GM23338 (cell line): Measurements from ENCODE around the gene IL36B. TPM values are rescaled to one million over a fixed set of nuclear protein-coding genes. Genes with fewer than 3 reads are reported as not detected.

Experiments
- ATAC-seq: fragments of 200-7000 bp; cut with Tn5 transposase; 3 replicates; pipeline ENCODE4 v1.9.1; 2020
- DNase-seq: peaks from one replicate; pipeline ENCODE4 v3.0.0-alpha.2; 2015; ENCODE audit warnings: low spot score
- H2AFZ ChIP-seq: fragments of 200-600 bp; sonication (generic); 2 replicates; pipeline ENCODE4 v1.8.0; 2016; ENCODE audit warnings: antibody characterized with exemption, mild to moderate bottlenecking, moderate library complexity
- H3F3A ChIP-seq: fragments of 200-600 bp; sonication (generic); replicated peaks from 2 replicates; pipeline ENCODE4 v1.8.0; 2017; ENCODE audit warnings: antibody characterized with exemption, mixed run types, low read depth
- H3K27ac ChIP-seq: fragments of 200-600 bp; sonication (generic); 2 replicates; pipeline ENCODE4 v1.6.1; 2016; ENCODE audit warnings: low read depth
- H3K27me3 ChIP-seq: fragments of 200-600 bp; sonication (generic); 2 replicates; pipeline ENCODE4 v1.8.0; 2016; ENCODE audit warnings: mild to moderate bottlenecking, mixed run types, moderate library complexity; ENCODE audit not compliant: insufficient read depth
- H3K36me3 ChIP-seq: fragments of 200-600 bp; sonication (generic); 2 replicates; pipeline ENCODE4 v1.8.0; 2016; ENCODE audit warnings: mild to moderate bottlenecking; ENCODE audit not compliant: insufficient read depth
- H3K4me1 ChIP-seq: fragments of 200-600 bp; sonication (generic); 2 replicates; pipeline ENCODE4 v1.8.0; 2016; ENCODE audit warnings: mild to moderate bottlenecking, moderate library complexity; ENCODE audit not compliant: insufficient read depth
- H3K4me2 ChIP-seq: fragments of 200-600 bp; sonication (generic); 2 replicates; pipeline ENCODE4 v1.7.1; 2017; ENCODE audit warnings: mixed run types
- H3K4me3 ChIP-seq: fragments of 200-600 bp; sonication (generic); 2 replicates; pipeline ENCODE4 v1.6.1; 2016; ENCODE audit warnings: mixed run types
- H3K79me2 ChIP-seq: fragments of 200-600 bp; sonication (generic); replicated peaks from 2 replicates; pipeline ENCODE4 v1.8.0; 2017; ENCODE audit warnings: mild to moderate bottlenecking; ENCODE audit not compliant: insufficient read depth
- H3K9me2 ChIP-seq: fragments of 200-600 bp; sonication (generic); 2 replicates; pipeline ENCODE4 v1.8.0; 2017; ENCODE audit not compliant: insufficient read depth
- H4K20me1 ChIP-seq: fragments of 200-600 bp; sonication (generic); replicated peaks from 2 replicates; pipeline ENCODE4 v1.8.0; 2017; ENCODE audit warnings: mild to moderate bottlenecking; ENCODE audit not compliant: insufficient read depth
- H3K27ac Mint-ChIP-seq: 2 replicates; pipeline ENCODE4 v1.8.0; 2020; ENCODE audit warnings: inconsistent platforms, mild to moderate bottlenecking, moderate library complexity, mixed read lengths
- H3K27me3 Mint-ChIP-seq: 3 replicates; pipeline ENCODE4 v1.8.0; 2022; ENCODE audit warnings: low read depth, mild to moderate bottlenecking, moderate library complexity, mixed read lengths, inconsistent platforms; ENCODE audit not compliant: insufficient read depth, poor library complexity
- H3K36me3 Mint-ChIP-seq: 3 replicates; pipeline ENCODE4 v1.8.0; 2021; ENCODE audit warnings: low read depth, mild to moderate bottlenecking, inconsistent platforms, moderate library complexity, mixed read lengths
- H3K4me1 Mint-ChIP-seq: 3 replicates; pipeline ENCODE4 v1.8.0; 2020; ENCODE audit warnings: mild to moderate bottlenecking, inconsistent platforms, mixed read lengths
- H3K4me3 Mint-ChIP-seq: 3 replicates; pipeline ENCODE4 v1.8.0; 2021; ENCODE audit warnings: moderate library complexity, mild to moderate bottlenecking, inconsistent platforms, mixed read lengths
- H3K9me3 Mint-ChIP-seq: 3 replicates; pipeline ENCODE4 v1.8.0; 2020; ENCODE audit warnings: moderate library complexity, mild to moderate bottlenecking, inconsistent platforms, mixed read lengths
- ETS1 ChIP-seq: IDR thresholded peaks from 2 replicates; pipeline ENCODE4 v1.6.1; 2016; ENCODE audit warnings: antibody characterized with exemption
- EZH2 ChIP-seq: fragments of 200-600 bp; sonication (generic); IDR thresholded peaks from one replicate; pipeline ENCODE4 v1.8.0; 2017; ENCODE audit warnings: antibody characterized with exemption, mild to moderate bottlenecking, low read depth; ENCODE audit not compliant: unreplicated experiment
- EZH2phosphoT487 ChIP-seq: fragments of 200-600 bp; sonication (generic); IDR thresholded peaks from one replicate; pipeline ENCODE4 v1.8.1; 2018; ENCODE audit warnings: antibody characterized with exemption; ENCODE audit not compliant: unreplicated experiment
- NANOG ChIP-seq: IDR thresholded peaks from 2 replicates; pipeline ENCODE4 v1.6.1; 2016; ENCODE audit warnings: antibody characterized with exemption, borderline replicate concordance
- REST ChIP-seq: IDR thresholded peaks from one replicate; pipeline ENCODE4 v1.6.1; 2018; ENCODE audit warnings: antibody characterized with exemption; ENCODE audit not compliant: unreplicated experiment
- STAT1 ChIP-seq: IDR thresholded peaks from one replicate; pipeline ENCODE4 v1.6.1; 2016; ENCODE audit warnings: antibody characterized with exemption; ENCODE audit not compliant: unreplicated experiment
- ZNF114 ChIP-seq: fragments of 250-450 bp; sonication (Bioruptor Pico); IDR thresholded peaks from 2 replicates; pipeline ENCODE4 v1.5.0; 2020; ENCODE audit warnings: mild to moderate bottlenecking, moderate library complexity
- ZNF331 ChIP-seq: fragments of 250-450 bp; sonication (Bioruptor Pico); IDR thresholded peaks from 2 replicates; pipeline ENCODE4 v1.5.0; 2020; ENCODE audit warnings: low read depth, mild to moderate bottlenecking, moderate library complexity
- ZNF462 ChIP-seq: fragments of 250-450 bp; sonication (Bioruptor Pico); IDR thresholded peaks from 2 replicates; pipeline ENCODE4 v1.5.0; 2020; ENCODE audit warnings: mild to moderate bottlenecking, moderate library complexity
- polyA plus RNA-seq: library from polyadenylated mRNA; unstranded; fragments of >200 nt; fragmentation: Nextera tagmentation; extraction: Ambion mirVana; gene quantifications from 2 replicates; pipeline ENCODE4 v1.2.1, GENCODE V29; 2016
- total RNA-seq: library from RNA; depleted of rRNA; stranded (reverse); fragments of >200 nt; shearing (Covaris generic); gene quantifications from 2 replicates; pipeline ENCODE4 v1.2.3, GENCODE V29; 2014
- TF ChIP-seq, protein P1 (sequence below), 2 experiments: fragments of 200-600 bp in 1 of 2; sonication (generic) in 1 of 2; conservative IDR thresholded peaks; 2 replicates each; pipeline versions ENCODE4 v1.5.1 to v1.6.1; 2016 to 2017; ENCODE audit warnings: antibody characterized with exemption in 2 of 2, low read depth in 2 of 2, mild to moderate bottlenecking in 2 of 2, moderate library complexity in 1 of 2

IL36B gene
- total and polyA plus RNA-seq, 2 experiments from 2014 or later = not detected

GRCh38 chr2:112994648-112995047, 58.0 kb downstream of the IL36B start:
- Mint-ChIP-seq H3K36me3 (no peaks in the 10 kb centered on the region; the same call in 2 of the 3 replicates), H3K4me1 (no peaks in the 10 kb centered on the region), H3K27ac (no peak overlapping the region), H3K4me3 (no peak overlapping the region), H3K27me3 (peaks cover 2% of the 10 kb centered on the region), H3K9me3 (peaks cover 23% of the 10 kb centered on the region)
- Histone ChIP-seq H3K4me1 (no peaks in the 10 kb centered on the region), H3K27ac (no peak overlapping the region), H3K4me2 (no peak overlapping the region), H4K20me1 (no peaks in the 10 kb centered on the region), H3K79me2 (no peaks in the 10 kb centered on the region), H3K27me3 (no peaks in the 10 kb centered on the region), H3K9me2 (peaks cover 5% of the 10 kb centered on the region; the same call in 1 of the 2 replicates), H2AFZ (no peak overlapping the region), H3K4me3 (no peak overlapping the region), H3F3A (no peaks in the 10 kb centered on the region), H3K36me3 (no peaks in the 10 kb centered on the region)
- ATAC-seq (no peak), DNase-seq (no peak)
- no peak for TF ChIP-seq REST
- no peak for TF ChIP-seq ZNF462 (CRISPR knock-in tag)
- TF ChIP-seq NANOG = no peak
- TF ChIP-seq STAT1 = no peak
- no peak for TF ChIP-seq EZH2phosphoT487
- TF ChIP-seq ETS1 = no peak
- no peak for TF ChIP-seq ZNF114 (CRISPR knock-in tag)
- TF ChIP-seq EZH2 = no peak
- TF ChIP-seq, protein P1, sequence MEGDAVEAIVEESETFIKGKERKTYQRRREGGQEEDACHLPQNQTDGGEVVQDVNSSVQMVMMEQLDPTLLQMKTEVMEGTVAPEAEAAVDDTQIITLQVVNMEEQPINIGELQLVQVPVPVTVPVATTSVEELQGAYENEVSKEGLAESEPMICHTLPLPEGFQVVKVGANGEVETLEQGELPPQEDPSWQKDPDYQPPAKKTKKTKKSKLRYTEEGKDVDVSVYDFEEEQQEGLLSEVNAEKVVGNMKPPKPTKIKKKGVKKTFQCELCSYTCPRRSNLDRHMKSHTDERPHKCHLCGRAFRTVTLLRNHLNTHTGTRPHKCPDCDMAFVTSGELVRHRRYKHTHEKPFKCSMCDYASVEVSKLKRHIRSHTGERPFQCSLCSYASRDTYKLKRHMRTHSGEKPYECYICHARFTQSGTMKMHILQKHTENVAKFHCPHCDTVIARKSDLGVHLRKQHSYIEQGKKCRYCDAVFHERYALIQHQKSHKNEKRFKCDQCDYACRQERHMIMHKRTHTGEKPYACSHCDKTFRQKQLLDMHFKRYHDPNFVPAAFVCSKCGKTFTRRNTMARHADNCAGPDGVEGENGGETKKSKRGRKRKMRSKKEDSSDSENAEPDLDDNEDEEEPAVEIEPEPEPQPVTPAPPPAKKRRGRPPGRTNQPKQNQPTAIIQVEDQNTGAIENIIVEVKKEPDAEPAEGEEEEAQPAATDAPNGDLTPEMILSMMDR (conservative IDR thresholded peaks at IDR 0.05; ENCODE audit: low read depth in 2 of 2) = no peak
- no peak for TF ChIP-seq ZNF331
